Activated naive CD4-positive, alpha-beta T cell treated with anti-CD3 and anti-CD28 coated beads, Interleukin-2, amount 50 U/mL, for 24 hours (primary cell): ENCODE results near the gene RFPL1.
A peak's percentile ranks its signal among the peaks of the same experiment; 100 is the strongest.
"Not testable (repeated sequence)": the region's sequence is repeated elsewhere in the genome, so short reads cannot be mapped to it uniquely, and the experiment has no call there.

ENCODE experiments used
- H3K27ac Mint-ChIP-seq: one replicate; pipeline ENCODE4 v1.8.0; 2021; ENCODE audit warnings: mild to moderate bottlenecking, mixed read lengths
- H3K27me3 Mint-ChIP-seq: one replicate; pipeline ENCODE4 v1.8.0; 2021; ENCODE audit warnings: mixed read lengths
- H3K36me3 Mint-ChIP-seq: one replicate; pipeline ENCODE4 v1.8.0; 2021; ENCODE audit warnings: mixed read lengths
- H3K4me1 Mint-ChIP-seq: one replicate; pipeline ENCODE4 v1.8.0; 2021; ENCODE audit warnings: mixed read lengths
- H3K4me3 Mint-ChIP-seq: one replicate; pipeline ENCODE4 v1.8.0; 2021; ENCODE audit warnings: mild to moderate bottlenecking, mixed read lengths
- H3K9me3 Mint-ChIP-seq: one replicate; pipeline ENCODE4 v1.8.0; 2021; ENCODE audit warnings: mixed read lengths

The RFPL1 gene

GRCh38 chr22:29480512-29481264, 42.3 kb downstream of the RFPL1 start:
- Mint-ChIP-seq H3K27ac (no peak overlapping the region), H3K4me1 (peaks cover 17% of the 10 kb centered on the region), H3K9me3 (no peaks in the 10 kb centered on the region), H3K36me3 (peaks cover 5% of the 10 kb centered on the region), H3K27me3 (peaks cover 27% of the 10 kb centered on the region), H3K4me3 (peak overlapping the region; percentile 57)

- Mint-ChIP-seq H3K4me3 (peak overlapping the region; percentile 57), H3K36me3 (peaks cover 5% of the 10 kb centered on the region), H3K4me1 (peaks cover 17% of the 10 kb centered on the region), H3K27me3 (peaks cover 27% of the 10 kb centered on the region), H3K27ac (no peak overlapping the region), H3K9me3 (no peaks in the 10 kb centered on the region)
Observed at GRCh38 chr22:29481265-29482000, 43.0 kb downstream of the RFPL1 start.

GRCh38 chr22:29482253-29482652, 43.9 kb downstream of the RFPL1 start:
- Mint-ChIP-seq H3K27ac (no peak overlapping the region), H3K4me3 (no peak overlapping the region)

GRCh38 chr22:29482726-29483125, 44.3 kb downstream of the RFPL1 start:
- no peaks in the 10 kb centered on the region for H3K9me3 Mint-ChIP-seq
- peaks cover 5% of the 10 kb centered on the region for H3K36me3 Mint-ChIP-seq
- no peak overlapping the region for H3K27ac Mint-ChIP-seq
- peaks cover 23% of the 10 kb centered on the region for H3K27me3 Mint-ChIP-seq
- H3K4me3 Mint-ChIP-seq: no peak overlapping the region
- peaks cover 17% of the 10 kb centered on the region for H3K4me1 Mint-ChIP-seq

More at GRCh38 chr22:29482253-29482652, 43.9 kb downstream of the RFPL1 start:
- peaks cover 25% of the 10 kb centered on the region for H3K27me3 Mint-ChIP-seq
- no peaks in the 10 kb centered on the region for H3K9me3 Mint-ChIP-seq
- H3K36me3 Mint-ChIP-seq: peaks cover 5% of the 10 kb centered on the region
- peaks cover 17% of the 10 kb centered on the region for H3K4me1 Mint-ChIP-seq

GRCh38 chr22:29483254-29483653, 44.9 kb downstream of the RFPL1 start:
- Mint-ChIP-seq H3K4me1 (peaks cover 17% of the 10 kb centered on the region), H3K4me3 (no peak overlapping the region), H3K27ac (no peak overlapping the region), H3K36me3 (peaks cover 5% of the 10 kb centered on the region), H3K27me3 (peaks cover 23% of the 10 kb centered on the region), H3K9me3 (no peaks in the 10 kb centered on the region)

GRCh38 chr22:29484642-29485041, 46.3 kb downstream of the RFPL1 start:
- H3K9me3 Mint-ChIP-seq: no peaks in the 10 kb centered on the region
- no peak overlapping the region for H3K4me3 Mint-ChIP-seq
- peaks cover 8% of the 10 kb centered on the region for H3K4me1 Mint-ChIP-seq
- H3K27me3 Mint-ChIP-seq: peaks cover 10% of the 10 kb centered on the region
- peaks cover 3% of the 10 kb centered on the region for H3K36me3 Mint-ChIP-seq
- H3K27ac Mint-ChIP-seq: no peak overlapping the region

- Mint-ChIP-seq H3K27ac (no peak overlapping the region), H3K36me3 (peaks cover 3% of the 10 kb centered on the region), H3K4me1 (peaks cover 6% of the 10 kb centered on the region), H3K4me3 (no peak overlapping the region), H3K27me3 (peaks cover 9% of the 10 kb centered on the region), H3K9me3 (no peaks in the 10 kb centered on the region)
Observed at GRCh38 chr22:29485448-29485847, 47.1 kb downstream of the RFPL1 start.

- Mint-ChIP-seq H3K4me3 (no peak overlapping the region), H3K27me3 (no peaks in the 10 kb centered on the region), H3K36me3 (no peaks in the 10 kb centered on the region), H3K9me3 (no peaks in the 10 kb centered on the region), H3K27ac (no peak overlapping the region), H3K4me1 (no peaks in the 10 kb centered on the region)
Observed at GRCh38 chr22:29487426-29487986, 49.1 kb downstream of the RFPL1 start.

- not testable (repeated sequence) for H3K27ac Mint-ChIP-seq, H3K27me3 Mint-ChIP-seq
Observed at GRCh38 chr22:29489127-29489780, 50.9 kb downstream of the RFPL1 start.

GRCh38 chr22:29491012-29491411, 52.6 kb downstream of the RFPL1 start:
- no peaks in the 10 kb centered on the region for H3K9me3 Mint-ChIP-seq
- H3K27me3 Mint-ChIP-seq: no peaks in the 10 kb centered on the region
- no peak overlapping the region for H3K4me3 Mint-ChIP-seq
- no peak overlapping the region for H3K27ac Mint-ChIP-seq
- H3K36me3 Mint-ChIP-seq: peaks cover 9% of the 10 kb centered on the region
- no peaks in the 10 kb centered on the region for H3K4me1 Mint-ChIP-seq

More at GRCh38 chr22:29489127-29489780, 50.9 kb downstream of the RFPL1 start:
- H3K9me3 Mint-ChIP-seq, H3K4me1 Mint-ChIP-seq, H3K4me3 Mint-ChIP-seq, H3K36me3 Mint-ChIP-seq: not testable (repeated sequence)
